Measurements from ENCODE around the gene BHMT.
"Not testable (repeated sequence)": the region's sequence is repeated elsewhere in the genome, so short reads cannot be mapped to it uniquely, and the experiment has no call there.

The BHMT gene

GRCh38 chr5:79119486-79119885 is 7.9 kb downstream of the BHMT start:
- no peak for DNase-seq

- no peak for DNase-seq
Measured at GRCh38 chr5:79120221-79120620, 8.6 kb downstream of the BHMT start.

- DNase-seq = peak; percentile 8
Measured at GRCh38 chr5:79122973-79123372, 11.4 kb downstream of the BHMT start.

- DNase-seq = no peak
Measured at GRCh38 chr5:79124607-79125006, 13.0 kb downstream of the BHMT start.

GRCh38 chr5:79130781-79131180 is 19.2 kb downstream of the BHMT start:
- DNase-seq = no peak

GRCh38 chr5:79133121-79133656 is 21.6 kb downstream of the BHMT start:
- peak; percentile 78 for DNase-seq

- peak; percentile 83 for DNase-seq
Measured at GRCh38 chr5:79133657-79134451, 22.2 kb downstream of the BHMT start.

- DNase-seq = no peak
Measured at GRCh38 chr5:79135790-79136553, 24.4 kb downstream of the BHMT start.

GRCh38 chr5:79136618-79137017 is 25.0 kb downstream of the BHMT start:
- DNase-seq = no peak

- DNase-seq = no peak
Measured at GRCh38 chr5:79140553-79140952, 28.9 kb downstream of the BHMT start.

GRCh38 chr5:79143684-79144379 is 32.2 kb downstream of the BHMT start:
- peak; percentile 68 for DNase-seq

- no peak for DNase-seq
Measured at GRCh38 chr5:79147076-79147475, 35.5 kb downstream of the BHMT start.

- DNase-seq = no peak
Measured at GRCh38 chr5:79149433-79149832, 37.8 kb downstream of the BHMT start.

GRCh38 chr5:79151942-79152671 is 40.5 kb downstream of the BHMT start:
- no peak for DNase-seq

- no peak for DNase-seq
Measured at GRCh38 chr5:79157305-79157704, 45.7 kb downstream of the BHMT start.

GRCh38 chr5:79161647-79162046 is 50.0 kb downstream of the BHMT start:
- not testable (repeated sequence) for DNase-seq

- no peak for DNase-seq
Measured at GRCh38 chr5:79168031-79168430, 56.4 kb downstream of the BHMT start.

- no peak for DNase-seq
Measured at GRCh38 chr5:79170661-79171060, 59.1 kb downstream of the BHMT start.

GRCh38 chr5:79171635-79172245 is 60.1 kb downstream of the BHMT start:
- DNase-seq = no peak

GRCh38 chr5:79172269-79172668 is 60.7 kb downstream of the BHMT start:
- DNase-seq = no peak

GRCh38 chr5:79173626-79174025 is 62.0 kb downstream of the BHMT start:
- DNase-seq = peak; percentile 94

GRCh38 chr5:79180449-79180848 is 68.8 kb downstream of the BHMT start:
- not testable (repeated sequence) for DNase-seq

All from DMS53 (cell line).